ENCODE results near the gene ZSWIM8. TPM values are rescaled to one million over a fixed set of nuclear protein-coding genes. Genes with fewer than 3 reads are reported as not detected.
A peak's percentile ranks its signal among the peaks of the same experiment; 100 is the strongest.
"Not testable (repeated sequence)": the region's sequence is repeated elsewhere in the genome, so short reads cannot be mapped to it uniquely, and the experiment has no call there.

Gene ZSWIM8
- 18.3 and 21.6 TPM in 2 replicates for total RNA-seq (2014; rRNA removed; shearing (Covaris generic))

GRCh38 chr10:73785211-73785720 lies at the start of gene ZSWIM8:
ZSWIM8 (plus strand) TSS chr10:73785606; CDS start chr10:73785879, 273 bp downstream.
- peak; percentile 91 for DNase-seq (ENCODE audit: low read depth)

GRCh38 chr10:73740501-73741254 lies 44.7 kb upstream of the ZSWIM8 start:
- not testable (repeated sequence) for DNase-seq (ENCODE audit: low read depth)

DNA sequence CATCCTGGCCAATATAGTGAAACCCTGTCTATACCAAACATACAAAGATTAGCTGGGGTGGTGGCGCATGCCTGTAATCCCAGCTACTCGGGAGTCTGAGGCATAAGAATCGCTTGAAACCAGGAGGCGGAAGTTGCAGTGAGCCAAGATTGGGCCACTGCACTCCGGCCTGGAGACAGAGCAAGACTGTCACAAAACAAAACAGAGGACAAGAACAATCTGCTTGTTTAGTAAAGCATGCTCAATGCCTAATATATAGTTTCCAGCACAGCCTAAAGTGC lies 43.0 kb upstream of the ZSWIM8 start:
- DNase-seq (ENCODE audit: low read depth) = no peak

DNA sequence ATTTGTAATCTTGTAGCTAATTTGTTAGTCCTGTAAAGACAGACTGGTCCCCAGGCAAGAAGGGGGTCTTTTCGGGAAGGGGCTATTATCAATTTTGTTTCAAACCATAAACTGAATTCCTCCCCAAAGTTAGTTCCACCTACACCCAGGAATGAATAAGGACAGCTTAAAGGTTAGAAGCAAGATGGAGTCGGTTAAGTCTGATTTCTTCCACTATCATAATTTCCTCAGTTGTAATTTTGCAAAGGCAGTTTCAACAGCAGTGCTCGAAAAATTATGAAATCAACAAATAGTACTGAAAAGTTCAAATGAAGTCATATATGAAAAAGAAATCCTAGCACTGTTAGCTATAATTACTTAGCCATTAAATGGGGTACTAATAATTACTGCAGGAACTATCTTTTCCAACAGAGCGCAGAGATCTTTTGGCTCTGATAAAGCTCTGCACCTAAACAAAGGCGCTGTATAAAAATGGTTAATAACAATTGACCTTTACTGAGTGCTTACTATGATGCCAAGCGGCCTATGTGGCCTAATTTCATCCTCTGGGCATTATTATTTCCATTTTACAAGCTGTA lies 42.0 kb upstream of the ZSWIM8 start:
- no peak for DNase-seq (ENCODE audit: low read depth)

GRCh38 chr10:73743905-73744663 lies 41.3 kb upstream of the ZSWIM8 start, which contains the start of gene SEC24C:
SEC24C (plus strand) TSS chr10:73744372; CDS start chr10:73746833, 2,461 bp downstream.
- peak; percentile 93 for DNase-seq (ENCODE audit: low read depth)

- DNase-seq (ENCODE audit: low read depth) = peak; percentile 55
Measured at GRCh38 chr10:73744664-73744975, 40.8 kb upstream of the ZSWIM8 start.

DNA sequence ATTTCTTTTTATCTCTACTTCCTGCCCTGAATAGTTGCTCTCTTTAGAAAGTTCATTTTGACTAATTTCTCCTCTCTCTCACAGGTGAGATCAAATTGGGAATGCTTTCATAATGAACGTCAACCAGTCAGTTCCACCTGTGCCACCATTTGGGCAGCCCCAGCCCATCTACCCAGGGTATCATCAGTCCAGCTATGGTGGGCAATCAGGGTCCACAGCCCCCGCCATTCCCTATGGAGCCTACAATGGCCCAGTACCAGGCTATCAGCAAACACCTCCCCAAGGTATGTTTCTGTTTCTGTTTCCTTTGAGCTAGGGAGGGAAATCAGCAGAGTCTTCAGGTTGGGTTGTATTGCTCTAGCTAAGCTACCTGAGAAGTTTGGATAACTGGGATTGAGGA lies 38.7 kb upstream of the ZSWIM8 start:
- no peak for DNase-seq (ENCODE audit: low read depth)

DNA sequence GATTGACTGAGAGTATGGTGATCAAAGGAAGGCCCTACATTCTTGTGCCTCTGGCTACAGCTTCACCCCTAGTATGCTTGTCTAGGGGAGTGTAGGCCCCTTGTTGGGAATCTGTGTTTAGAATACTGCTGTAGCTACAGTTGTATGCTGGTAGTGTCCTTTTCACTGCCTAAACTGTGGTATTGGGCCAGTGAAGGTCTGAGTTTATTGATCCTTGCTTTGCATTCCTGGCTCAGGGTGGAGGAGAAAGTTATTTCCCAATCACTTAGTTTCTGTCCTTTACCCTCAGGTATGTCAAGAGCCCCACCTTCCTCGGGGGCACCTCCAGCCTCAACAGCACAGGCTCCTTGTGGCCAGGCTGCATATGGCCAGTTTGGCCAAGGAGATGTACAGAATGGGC lies 34.6 kb upstream of the ZSWIM8 start:
- DNase-seq (ENCODE audit: low read depth) = no peak

DNA sequence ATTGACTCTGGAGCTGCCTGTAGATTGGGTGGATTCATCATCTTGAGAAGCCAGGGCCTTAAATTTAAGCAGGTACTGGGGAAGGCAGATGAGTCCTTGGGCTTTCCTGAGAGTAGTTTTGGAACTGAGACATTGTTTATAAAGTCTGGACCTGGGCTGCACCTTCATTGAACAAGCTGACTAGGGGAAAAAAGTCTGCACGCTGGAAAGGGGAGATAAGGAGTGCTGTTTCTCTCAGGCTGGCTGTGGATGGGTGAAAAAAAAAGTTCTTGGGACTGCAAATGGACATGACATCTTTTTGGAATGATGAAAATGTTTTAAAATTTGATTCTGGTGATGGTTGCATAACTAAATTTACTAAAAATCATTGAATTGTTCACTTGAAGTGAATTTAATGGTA lies 29.2 kb upstream of the ZSWIM8 start:
- DNase-seq (ENCODE audit: low read depth) = no peak

GRCh38 chr10:73758704-73759511 lies 26.5 kb upstream of the ZSWIM8 start:
- DNase-seq (ENCODE audit: low read depth) = no peak

GRCh38 chr10:73759512-73760115 lies 25.8 kb upstream of the ZSWIM8 start:
- DNase-seq (ENCODE audit: low read depth) = no peak

DNA sequence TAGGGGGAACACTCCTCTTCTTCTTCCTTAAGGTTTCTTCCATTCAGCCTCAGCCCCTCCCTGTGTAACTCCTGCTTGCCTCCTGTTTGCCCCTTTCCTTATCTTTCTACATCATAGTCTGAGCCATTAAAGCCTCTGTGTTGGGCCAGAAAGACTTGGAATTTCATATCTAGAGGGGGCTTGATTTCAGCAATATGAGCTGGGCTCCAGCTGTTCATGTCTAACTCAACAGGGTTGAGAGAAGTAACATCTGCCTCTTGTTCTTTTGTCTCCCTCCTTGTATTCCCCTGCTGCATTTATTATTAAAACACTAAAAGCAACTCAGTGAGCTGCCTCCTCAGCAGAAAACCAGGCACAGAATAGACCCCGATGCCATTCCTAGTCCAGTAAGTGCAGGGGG lies 23.6 kb upstream of the ZSWIM8 start:
- no peak for DNase-seq (ENCODE audit: low read depth)

DNA sequence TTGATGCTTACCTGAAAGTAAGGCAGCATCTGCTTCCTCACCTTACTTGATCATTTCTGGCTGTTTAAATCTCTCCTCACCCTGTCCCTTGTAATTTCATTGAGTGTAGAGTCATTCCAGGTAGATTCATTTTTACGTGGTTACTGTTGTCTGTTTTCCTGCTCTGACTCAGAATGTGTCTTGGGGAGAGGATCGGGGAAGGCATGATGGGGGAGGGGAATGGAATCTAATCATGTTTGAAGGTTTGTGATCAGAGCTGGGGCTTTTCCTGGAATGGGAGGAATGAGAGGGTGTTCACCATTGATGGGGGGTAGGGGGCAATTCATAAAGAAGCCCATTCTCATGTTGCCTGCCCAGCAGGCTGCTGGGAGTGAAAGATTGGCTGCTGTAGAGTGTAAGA lies 22.5 kb upstream of the ZSWIM8 start:
- DNase-seq (ENCODE audit: low read depth) = no peak

GRCh38 chr10:73763343-73763742 lies 22.1 kb upstream of the ZSWIM8 start:
- DNase-seq (ENCODE audit: low read depth) = no peak

GRCh38 chr10:73765066-73765465 lies 20.3 kb upstream of the ZSWIM8 start:
- DNase-seq (ENCODE audit: low read depth) = no peak

DNA sequence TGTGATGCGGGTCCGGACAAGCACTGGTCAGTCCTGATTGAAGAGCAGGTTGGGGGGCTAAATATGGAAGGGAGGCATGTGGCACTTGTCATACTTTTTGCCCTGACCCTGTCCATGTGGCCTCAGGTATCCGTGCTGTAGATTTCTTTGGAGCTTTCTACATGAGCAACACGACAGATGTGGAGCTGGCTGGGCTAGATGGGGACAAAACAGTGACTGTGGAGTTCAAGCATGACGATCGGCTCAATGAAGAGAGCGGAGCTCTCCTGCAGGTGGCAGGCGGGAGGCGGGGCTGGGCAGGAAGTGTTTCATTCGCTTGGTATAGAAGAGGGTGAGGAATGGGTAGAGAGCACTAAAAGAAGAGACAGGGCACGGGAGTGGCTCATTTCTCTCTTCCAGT lies 16.5 kb upstream of the ZSWIM8 start:
- DNase-seq (ENCODE audit: low read depth) = no peak

DNA sequence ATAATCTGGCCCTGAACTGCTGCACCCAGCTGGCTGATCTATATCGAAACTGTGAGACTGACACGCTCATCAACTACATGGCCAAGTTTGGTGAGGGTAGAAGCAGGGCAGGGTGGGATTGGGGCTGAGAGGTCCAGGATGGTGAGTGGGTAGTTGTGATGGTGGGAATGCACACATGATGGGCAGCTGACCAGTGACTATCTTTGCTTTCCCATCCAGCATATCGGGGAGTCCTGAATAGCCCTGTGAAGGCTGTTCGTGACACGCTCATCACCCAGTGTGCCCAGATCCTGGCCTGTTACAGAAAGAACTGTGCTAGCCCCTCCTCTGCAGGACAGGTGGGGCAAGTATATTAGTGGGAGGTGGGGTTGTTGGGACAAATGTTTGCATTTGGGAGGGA lies 16.0 kb upstream of the ZSWIM8 start:
- DNase-seq (ENCODE audit: low read depth) = no peak

GRCh38 chr10:73771722-73772280 lies 13.6 kb upstream of the ZSWIM8 start:
- DNase-seq (ENCODE audit: low read depth) = peak; percentile 13

DNA sequence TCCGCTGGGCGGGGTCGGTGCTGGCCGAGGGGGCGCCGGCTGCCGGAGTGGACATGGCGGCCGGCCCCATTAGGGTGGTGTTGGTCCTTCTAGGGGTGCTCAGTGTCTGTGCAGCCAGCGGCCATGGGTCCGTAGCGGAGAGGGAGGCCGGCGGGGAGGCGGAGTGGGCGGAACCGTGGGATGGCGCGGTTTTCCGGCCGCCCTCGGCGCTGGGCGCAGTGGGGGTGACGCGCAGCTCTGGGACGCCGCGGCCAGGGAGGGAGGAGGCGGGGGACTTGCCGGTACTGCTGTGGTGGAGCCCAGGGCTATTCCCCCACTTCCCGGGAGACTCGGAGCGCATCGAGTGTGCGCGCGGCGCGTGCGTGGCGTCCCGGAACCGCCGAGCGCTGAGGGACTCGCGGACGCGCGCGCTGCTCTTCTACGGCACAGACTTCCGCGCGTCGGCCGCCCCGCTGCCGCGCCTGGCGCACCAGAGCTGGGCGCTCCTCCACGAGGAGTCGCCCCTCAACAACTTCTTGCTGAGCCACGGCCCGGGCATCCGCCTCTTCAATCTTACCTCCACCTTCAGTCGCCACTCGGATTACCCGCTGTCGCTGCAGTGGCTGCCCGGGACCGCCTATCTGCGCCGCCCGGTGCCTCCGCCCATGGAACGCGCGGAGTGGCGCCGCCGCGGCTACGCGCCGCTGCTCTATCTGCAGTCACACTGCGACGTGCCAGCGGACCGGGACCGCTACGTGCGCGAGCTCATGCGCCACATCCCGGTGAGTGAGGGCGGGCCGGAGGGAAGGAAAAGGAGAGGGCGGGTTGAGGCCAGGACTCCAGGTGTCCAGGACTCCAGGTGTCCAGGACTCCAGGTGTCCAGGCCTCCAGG lies 12.9 kb upstream of the ZSWIM8 start:
- peak; percentile 82 for DNase-seq (ENCODE audit: low read depth)

GRCh38 chr10:73773152-73773879 lies 12.1 kb upstream of the ZSWIM8 start:
- DNase-seq (ENCODE audit: low read depth) = no peak

Data from RPMI7951 (cell line).